PFSK-1 (cell line): Measurements from ENCODE around the gene CLINT1.

Experiments
- FOXP2 ChIP-seq: optimal IDR thresholded peaks from 2 replicates; pipeline ENCODE3; 2011; ENCODE audit warnings: borderline replicate concordance, control low read depth, inconsistent platforms; ENCODE audit not compliant: insufficient read depth; ENCODE audit errors: extremely low read length, extremely low read depth
- POLR2AphosphoS5 ChIP-seq: IDR thresholded peaks from 2 replicates; pipeline ENCODE4 v1.6.1; 2012; ENCODE audit warnings: low read depth, mild to moderate bottlenecking, control low read depth, low read length, moderate library complexity
- SIN3A ChIP-seq: IDR thresholded peaks from 2 replicates; pipeline ENCODE4 v1.6.1; 2012; ENCODE audit warnings: mild to moderate bottlenecking, low read length, moderate library complexity, borderline replicate concordance; ENCODE audit not compliant: insufficient read depth
- TAF1 ChIP-seq: IDR thresholded peaks from 2 replicates; pipeline ENCODE4 v1.6.1; 2012; ENCODE audit warnings: low read length, control low read depth, borderline replicate concordance; ENCODE audit not compliant: insufficient read depth
- TF ChIP-seq, protein P1 (sequence below), 2 experiments: IDR thresholded peaks; 2 replicates each; pipeline versions ENCODE4 v1.6.1 to v1.8.0; 2011 to 2012; ENCODE audit warnings: low read depth in 2 of 2, low read length in 2 of 2, control low read depth in 1 of 2, inconsistent platforms in 1 of 2, mild to moderate bottlenecking in 1 of 2, moderate library complexity in 1 of 2; ENCODE audit not compliant: insufficient read depth in 1 of 2

CLINT1 gene

DNA sequence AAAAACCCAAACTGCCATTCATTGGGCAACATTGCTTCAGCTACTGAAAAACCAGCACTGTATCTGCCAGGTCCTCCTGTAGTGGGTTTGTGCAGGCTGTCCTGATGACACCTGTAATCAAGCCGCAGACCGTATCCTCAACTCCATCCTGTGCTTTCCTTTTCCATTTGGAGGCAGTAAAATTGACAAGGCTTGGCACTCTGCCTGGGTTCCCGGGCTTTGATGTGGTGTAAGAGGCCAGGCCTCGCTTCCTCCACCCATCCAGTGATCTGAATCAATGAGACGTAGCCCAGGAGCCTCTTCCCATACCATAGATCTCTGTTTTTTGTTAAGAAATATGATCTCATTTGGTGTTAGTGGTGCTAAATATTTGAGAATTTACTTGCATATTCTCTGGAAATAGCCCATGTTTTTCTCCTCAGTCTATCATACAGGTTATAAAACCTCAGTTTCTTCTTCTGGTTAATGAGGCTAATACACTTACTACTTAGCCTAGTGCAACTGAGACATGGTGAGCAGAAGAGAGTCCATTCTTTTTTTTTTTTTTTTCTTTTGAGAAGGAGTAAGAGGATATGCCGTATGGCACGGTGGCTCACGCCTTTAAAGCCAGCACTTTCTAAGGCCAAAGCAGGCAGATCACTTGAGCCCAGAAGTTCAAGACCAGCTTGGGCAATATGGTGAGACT, 80.7 kb downstream of the CLINT1 start:
- TF ChIP-seq, protein P1, sequence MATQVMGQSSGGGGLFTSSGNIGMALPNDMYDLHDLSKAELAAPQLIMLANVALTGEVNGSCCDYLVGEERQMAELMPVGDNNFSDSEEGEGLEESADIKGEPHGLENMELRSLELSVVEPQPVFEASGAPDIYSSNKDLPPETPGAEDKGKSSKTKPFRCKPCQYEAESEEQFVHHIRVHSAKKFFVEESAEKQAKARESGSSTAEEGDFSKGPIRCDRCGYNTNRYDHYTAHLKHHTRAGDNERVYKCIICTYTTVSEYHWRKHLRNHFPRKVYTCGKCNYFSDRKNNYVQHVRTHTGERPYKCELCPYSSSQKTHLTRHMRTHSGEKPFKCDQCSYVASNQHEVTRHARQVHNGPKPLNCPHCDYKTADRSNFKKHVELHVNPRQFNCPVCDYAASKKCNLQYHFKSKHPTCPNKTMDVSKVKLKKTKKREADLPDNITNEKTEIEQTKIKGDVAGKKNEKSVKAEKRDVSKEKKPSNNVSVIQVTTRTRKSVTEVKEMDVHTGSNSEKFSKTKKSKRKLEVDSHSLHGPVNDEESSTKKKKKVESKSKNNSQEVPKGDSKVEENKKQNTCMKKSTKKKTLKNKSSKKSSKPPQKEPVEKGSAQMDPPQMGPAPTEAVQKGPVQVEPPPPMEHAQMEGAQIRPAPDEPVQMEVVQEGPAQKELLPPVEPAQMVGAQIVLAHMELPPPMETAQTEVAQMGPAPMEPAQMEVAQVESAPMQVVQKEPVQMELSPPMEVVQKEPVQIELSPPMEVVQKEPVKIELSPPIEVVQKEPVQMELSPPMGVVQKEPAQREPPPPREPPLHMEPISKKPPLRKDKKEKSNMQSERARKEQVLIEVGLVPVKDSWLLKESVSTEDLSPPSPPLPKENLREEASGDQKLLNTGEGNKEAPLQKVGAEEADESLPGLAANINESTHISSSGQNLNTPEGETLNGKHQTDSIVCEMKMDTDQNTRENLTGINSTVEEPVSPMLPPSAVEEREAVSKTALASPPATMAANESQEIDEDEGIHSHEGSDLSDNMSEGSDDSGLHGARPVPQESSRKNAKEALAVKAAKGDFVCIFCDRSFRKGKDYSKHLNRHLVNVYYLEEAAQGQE (IDR thresholded peaks at IDR 0.05; ENCODE audit: insufficient read depth in 1 of 2, low read depth in 2 of 2, low read length in 2 of 2) = no peak
- TF ChIP-seq SIN3A (no peak), TAF1 (no peak)

DNA sequence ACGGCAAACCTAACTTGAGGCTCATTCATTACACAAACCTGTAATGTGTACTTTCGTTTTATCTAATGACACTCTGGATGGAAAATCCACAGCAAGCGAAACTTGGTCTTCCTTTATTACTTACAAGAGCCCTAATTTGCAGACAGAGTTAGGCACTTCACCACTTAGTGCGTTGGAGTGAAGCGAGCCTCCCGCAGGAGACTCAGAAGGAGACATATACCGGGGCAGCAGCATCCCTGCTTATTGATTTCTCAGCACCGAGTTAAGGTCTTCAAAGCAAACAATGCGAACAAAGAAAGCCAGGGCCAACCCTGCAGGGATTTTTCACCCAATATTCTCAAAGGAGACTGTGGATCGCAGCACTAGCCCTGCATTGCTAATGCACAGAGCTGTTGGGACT, 86.8 kb downstream of the CLINT1 start:
- TF ChIP-seq, protein P1 (IDR thresholded peaks at IDR 0.05; ENCODE audit: insufficient read depth in 1 of 2, low read depth in 2 of 2, low read length in 2 of 2) = no peak
- TF ChIP-seq FOXP2 (no peak), POLR2AphosphoS5 (no peak), TAF1 (no peak), SIN3A (no peak)

DNA sequence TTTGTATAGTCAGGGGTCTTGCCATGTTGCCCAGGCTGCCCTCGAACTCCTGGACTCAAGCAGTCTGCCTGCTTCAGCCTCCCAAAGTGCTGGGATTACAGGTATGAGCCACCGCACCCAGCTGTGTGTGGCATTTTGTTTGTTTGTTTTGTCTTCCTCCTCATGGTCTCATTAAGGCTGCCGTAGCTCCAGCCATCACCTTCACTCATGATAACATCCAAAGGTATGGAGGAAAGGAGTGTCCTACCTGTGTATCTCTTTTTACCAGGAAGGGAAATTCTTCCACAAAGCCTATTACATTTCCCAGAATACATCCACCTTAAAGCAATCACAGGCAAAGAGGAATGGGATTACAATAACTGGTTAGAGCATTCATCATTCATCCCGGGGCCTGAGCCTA, 88.3 kb downstream of the CLINT1 start:
- TF ChIP-seq SIN3A (no peak), FOXP2 (no peak), TAF1 (no peak)
- TF ChIP-seq, protein P1 (IDR thresholded peaks at IDR 0.05; ENCODE audit: insufficient read depth in 1 of 2, low read depth in 2 of 2, low read length in 2 of 2) = no peak

DNA sequence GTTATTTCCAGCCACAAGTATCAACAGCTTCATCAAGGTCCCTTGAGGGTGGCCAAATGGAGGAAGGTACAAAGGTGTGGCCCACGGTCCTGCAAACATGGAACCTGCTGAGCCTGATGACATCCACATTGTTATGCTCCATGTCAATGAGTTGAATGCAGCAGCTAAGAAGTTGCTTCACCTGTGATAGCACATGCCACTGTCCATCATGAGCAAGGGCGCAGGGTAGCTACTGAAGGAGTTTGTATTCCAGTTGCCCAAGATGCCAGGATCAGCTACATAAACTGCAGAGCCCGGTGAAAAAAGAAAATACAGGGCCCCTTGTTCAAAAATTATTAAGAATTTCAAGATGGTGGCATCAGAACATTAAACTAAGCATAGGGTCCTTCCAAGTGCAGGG, 91.3 kb downstream of the CLINT1 start:
- TF ChIP-seq POLR2AphosphoS5 (no peak), TAF1 (no peak), FOXP2 (no peak), SIN3A (no peak)
- TF ChIP-seq, protein P1 (IDR thresholded peaks at IDR 0.05; ENCODE audit: insufficient read depth in 1 of 2, low read depth in 2 of 2, low read length in 2 of 2) = no peak

DNA sequence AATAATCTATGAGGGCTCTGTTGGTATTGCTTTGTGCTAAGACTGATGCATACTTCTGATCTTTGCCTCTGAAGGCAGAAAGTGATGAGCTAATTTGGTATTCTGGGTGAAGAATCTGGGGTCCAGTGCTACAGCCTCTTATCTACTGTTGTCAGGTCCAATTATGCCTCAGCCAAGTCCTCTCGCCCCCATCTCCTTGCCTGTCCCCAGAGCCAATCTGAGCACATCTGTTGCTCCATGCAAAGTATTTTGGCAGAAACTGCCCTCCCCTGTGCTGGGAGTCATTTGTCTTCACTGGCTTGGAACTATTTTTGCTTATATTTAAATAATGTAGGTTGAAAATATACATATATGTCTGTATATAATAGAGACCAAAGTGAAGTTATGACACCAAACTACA, 92.0 kb downstream of the CLINT1 start:
- no peak for TF ChIP-seq SIN3A
- TF ChIP-seq TAF1 = no peak
- no peak for TF ChIP-seq FOXP2
- TF ChIP-seq POLR2AphosphoS5 = no peak
- TF ChIP-seq, protein P1 (IDR thresholded peaks at IDR 0.05; ENCODE audit: insufficient read depth in 1 of 2, low read depth in 2 of 2, low read length in 2 of 2) = no peak
